Lung microvascular endothelial cell (primary cell): ENCODE measurements around the gene IGF2R. TPM values are rescaled to one million over a fixed set of nuclear protein-coding genes. Genes with fewer than 3 reads are reported as not detected.

ENCODE experiments used
- DNase-seq, 2 donors: peaks; one replicate each; pipeline versions ENCODE4 v3.0.0 to v3.0.0-alpha.2; 2010; ENCODE audit warnings: low read depth in 2 of 2
- total RNA-seq: library from RNA; depleted of rRNA; stranded (reverse); fragments of >200 nt; gene quantifications from 2 replicates; pipeline ENCODE4 v1.2.1, GENCODE V29; 2014

The IGF2R gene
- total RNA-seq, 1 donor from 2014 or later: 93.7 TPM

DNA sequence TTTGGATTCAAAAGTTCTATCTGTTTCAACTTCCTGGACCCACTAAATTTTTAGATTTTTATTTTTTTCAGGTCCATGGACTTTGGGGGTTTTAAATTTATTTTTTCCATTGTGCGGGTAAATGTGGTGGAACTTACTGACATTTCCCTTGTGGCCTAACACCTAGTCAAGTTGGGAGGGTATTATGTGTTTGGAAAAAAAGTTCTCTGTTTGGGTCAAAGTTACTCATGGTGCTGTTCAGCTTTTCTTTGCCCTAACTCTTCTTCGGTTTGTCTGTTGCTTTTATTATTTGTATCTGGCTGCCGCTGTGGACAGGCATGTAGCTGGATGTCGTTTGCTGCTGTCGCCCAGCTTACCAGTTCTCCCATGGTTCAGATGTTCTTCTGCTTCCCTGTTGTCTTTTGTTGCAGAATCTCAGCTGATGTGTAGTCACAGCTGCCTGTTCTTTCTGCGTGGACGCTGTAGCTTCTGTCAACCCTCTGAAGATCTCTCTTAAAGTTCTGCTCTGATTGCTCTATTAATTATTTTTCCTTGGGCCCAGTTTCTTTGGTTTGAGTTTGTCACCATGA lies 7.9 kb downstream of the IGF2R start:
- no peak for DNase-seq

DNA sequence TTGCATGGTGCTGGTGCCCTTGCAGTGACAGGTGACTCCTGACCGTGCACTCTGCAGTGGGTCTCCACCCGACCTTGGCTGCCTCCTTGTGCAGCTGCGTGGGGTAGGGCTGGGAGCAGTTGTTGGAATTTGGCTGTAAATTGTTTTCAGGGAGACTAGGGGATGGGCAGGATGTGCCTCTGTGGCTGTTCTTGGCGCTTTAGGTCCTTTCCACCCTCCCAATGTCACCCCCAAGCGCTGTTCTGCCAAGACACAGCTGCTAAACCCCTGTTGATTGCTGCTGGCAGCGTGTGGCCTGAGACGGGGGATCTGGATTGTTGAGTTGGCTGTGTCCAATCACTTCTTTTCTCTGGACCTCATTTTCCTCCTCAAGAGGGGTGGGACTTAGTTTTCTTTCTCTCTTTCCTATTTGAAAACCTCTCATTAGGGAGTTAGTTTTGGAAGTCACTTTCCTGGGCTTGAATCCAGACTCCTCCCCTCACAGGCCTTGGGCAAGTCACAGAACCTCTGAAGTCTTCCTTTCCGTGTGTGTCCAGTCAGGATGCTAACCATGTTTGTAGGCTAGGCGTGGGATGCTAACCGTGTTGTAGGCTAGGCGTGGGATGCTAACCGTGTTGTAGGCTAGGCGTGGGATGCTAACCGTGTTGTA lies 8.5 kb downstream of the IGF2R start:
- DNase-seq: no peak

DNA sequence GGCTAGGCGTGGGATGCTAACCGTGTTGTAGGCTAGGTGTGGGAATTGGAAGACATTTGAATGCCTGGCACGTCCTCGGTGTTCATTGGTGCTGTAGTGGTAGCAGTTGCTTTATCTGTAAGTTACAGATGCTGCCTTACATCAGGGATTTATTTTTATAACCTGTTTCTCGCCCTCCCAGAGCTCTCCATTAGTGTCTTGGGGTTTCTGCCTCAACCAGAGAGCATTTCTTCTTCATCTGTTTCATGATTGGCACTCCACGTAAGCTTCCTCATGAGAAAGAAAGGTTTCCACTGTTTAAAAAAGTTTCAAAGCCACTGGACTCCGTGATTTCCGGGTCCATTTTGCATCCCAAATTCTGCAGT lies 9.0 kb downstream of the IGF2R start:
- no peak for DNase-seq

DNA sequence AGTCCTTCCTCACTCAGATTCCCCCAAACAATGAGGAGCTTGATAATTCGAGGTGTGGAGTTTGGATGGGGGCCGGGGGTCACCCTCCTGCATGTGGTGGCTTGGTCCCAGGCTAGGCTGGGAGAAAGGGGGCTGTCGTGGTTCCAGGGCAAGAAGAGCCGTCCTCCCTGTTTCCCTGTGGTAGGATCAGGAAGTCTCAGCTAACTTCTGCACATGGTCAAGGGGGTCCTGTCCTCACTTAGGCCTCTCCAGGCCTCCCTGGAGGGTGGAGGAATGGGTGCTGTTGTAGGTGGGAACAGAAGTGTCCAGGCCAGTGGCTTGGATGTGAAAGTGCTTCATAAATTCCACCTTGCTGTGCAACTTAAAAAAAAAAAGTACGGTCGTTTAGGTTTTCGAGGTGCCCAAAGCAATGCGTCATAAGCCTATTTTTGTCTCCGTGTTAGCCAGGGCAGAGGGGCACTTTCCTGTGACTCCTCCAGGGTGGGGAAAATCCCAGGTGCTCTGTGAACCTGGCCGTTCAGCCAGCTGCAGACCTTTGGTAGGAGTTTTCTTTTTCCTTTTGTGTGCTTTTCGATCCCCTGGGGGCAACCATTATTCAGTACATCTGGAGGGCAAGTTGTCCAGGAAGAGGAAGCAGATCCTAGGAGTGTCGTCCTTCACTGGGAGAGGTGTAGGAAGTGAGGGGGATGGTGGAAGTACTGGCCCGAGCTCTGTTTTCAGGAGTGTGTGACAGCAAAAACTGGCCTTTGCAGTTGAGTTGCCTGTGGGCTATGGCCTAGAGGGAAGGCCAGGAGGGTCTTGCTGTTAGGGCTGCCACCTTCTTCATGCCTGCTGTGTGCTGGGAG lies 9.6 kb downstream of the IGF2R start:
- peak; percentile 24 for DNase-seq

DNA sequence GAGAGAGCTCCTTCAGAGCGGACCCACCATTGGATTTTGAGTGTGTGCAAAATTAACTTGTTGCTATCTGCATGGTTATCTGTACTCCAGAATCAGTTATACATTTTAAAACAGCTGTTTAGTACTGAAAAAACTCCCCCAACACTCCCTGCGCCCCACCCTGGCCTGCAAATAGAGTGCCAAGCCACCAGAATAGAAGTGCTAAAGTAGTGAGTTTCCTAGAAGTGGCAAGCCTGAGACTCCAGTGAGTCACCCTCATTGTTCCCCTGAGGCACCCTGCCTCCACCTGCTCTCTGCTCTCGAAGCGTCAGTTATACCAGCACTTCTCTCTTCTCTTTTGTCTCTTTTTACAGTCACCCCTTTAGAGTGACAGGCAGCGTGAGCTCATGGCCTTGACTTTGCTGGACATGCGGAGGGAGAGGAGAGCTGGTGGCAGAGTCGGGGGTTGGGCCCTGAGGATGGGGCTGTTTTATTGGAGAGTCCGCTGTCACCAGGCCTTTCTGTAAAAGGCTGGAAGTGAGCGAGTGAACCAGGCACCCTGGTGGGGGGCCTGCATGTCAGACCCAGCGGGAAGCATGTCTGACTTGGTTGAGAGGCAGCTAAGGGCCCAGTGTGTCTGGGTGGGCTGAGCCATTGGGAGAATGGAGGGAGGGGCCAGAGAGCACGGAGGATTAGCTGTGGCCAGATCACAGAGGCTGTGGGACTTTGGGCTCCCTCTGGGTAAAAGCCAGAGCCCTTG lies 10.4 kb downstream of the IGF2R start:
- DNase-seq: peak in 1 of 2 donors; percentile 74

DNA sequence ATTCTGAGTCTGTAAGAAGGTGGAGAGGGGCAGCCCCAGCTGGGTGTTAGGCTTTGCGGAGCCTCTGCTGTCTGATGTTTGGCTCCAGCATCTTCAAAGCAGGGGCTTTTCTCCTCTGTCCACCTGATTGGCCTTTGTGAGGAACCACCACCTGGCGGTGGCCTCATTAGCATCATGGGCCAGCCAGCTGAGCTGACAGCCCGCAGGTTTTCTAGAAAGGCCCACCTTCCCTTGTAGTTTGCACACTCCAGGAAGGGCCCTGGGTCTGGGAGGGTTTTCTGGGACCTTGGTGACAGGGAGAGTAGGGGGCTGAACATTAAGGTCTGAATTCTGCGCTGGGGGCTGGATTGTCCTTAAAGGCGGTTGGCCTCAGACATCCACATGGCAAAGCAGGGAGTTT lies 11.6 kb downstream of the IGF2R start:
- no peak for DNase-seq

DNA sequence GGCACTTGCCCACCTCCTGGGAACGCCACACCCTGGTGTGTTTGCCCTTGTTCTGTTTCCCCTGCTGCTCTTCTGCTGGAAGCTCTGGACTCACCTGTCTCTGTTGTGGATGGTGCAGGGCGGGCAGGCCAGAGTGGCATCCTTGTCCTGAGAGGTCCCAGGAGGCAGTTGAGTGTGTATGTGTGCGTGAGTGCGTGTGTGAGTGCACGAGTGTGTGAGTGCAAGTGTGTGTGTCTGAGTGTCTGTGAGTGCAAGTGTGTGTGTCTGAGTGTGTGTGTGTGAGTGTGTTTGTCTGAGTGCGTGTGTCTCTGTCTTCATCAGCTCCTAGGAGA lies 12.2 kb downstream of the IGF2R start:
- peak in 1 of 2 donors; percentile 36 for DNase-seq

DNA sequence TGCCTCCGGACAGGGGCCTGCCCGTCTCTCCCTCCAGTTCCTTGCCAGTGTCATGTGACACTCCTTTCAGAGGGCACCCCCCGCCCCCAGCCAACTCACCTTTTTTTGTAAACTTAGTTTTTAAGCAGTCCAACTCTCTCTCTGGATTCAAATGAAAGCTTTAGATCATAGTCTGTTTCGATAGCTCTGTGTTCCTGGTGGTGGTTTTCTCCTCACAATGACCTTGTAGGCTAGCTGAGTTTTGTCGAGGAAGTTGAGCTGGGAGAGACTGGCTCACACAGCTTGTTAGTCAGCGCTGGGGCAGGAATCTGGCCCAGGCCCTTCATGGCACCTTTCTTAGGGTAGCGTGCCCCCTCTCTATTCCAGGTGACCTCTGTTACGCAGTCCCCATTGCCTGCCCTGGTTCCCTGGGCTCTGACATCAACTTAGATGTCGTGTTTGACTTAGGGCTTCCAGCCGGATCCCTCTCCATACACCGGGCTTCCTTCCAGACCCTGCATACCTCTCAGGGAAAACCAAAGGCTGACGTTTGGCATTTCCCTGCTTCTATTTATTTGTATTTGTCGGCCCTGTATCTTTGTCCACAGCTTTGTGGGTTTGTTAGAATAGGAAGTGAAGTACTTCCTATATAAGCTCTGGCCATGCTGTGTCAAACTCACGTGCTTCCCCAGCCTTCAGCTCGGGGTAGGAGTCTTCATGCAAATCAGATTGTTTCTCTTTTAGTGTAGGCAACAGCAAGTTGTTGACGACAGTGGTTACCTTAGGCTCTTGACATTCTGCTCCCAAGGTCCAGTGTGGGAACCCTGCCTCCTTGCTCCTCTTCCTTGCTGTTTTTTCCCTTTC lies 12.7 kb downstream of the IGF2R start:
- DNase-seq: peak; percentile 93 to 97

DNA sequence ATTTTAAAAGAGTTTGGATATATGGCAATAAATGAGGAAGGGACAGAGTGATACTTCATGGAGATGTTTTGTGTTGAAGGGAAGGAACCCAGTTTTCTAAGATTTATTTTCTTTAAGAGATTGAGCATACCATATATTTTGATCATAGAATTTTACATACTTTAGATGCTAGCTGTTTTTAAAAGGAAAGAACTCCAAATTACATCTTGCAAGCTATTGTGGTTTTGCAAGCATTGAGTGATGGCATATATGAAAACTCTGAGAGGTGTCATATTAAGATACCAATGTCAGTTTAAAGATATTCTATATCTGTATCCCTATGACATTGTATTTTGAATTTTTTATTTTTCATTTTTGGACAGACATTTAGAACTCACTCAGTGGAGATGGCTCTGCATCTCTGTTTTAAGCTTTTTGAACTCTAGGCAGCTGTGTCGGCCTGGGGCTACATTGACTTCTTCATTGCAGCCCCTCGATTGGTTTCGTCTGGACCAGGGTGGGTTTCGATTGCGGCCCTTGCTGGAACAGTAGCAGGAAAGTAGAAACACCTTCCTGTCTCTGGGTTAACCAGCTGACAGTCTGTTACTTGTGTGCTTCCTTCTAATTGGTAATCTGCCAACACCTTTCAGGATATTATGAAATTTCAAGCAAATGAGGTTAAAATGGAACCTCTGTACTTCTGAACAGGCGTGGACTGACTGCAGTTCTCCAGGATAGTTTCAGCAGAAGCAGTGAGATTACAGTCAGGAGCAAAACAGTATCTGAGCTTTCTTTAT lies 14.0 kb downstream of the IGF2R start:
- peak; percentile 29 to 79 for DNase-seq

DNA sequence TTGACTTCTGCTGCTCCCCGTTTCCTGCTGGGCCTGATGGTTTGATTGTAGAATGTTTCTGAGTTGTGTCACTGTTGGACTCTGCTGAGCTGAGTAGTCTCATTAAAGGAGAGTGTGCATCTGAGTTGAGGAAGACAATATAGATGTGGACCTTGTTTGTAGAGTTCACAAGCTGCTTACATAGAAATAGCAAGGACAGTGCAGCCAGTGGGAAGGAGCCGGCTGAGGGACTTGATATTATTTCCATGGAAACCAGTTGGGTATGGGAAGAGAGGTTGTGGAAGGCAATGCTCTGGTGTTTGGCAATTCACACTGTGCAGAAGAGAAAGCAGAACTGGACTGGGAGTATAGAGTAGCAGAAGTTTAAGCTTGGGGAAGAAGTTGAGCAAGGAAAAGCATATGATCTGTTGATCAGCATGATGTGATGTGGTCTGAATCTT lies 14.8 kb downstream of the IGF2R start:
- DNase-seq: peak in 1 of 2 donors; percentile 34

DNA sequence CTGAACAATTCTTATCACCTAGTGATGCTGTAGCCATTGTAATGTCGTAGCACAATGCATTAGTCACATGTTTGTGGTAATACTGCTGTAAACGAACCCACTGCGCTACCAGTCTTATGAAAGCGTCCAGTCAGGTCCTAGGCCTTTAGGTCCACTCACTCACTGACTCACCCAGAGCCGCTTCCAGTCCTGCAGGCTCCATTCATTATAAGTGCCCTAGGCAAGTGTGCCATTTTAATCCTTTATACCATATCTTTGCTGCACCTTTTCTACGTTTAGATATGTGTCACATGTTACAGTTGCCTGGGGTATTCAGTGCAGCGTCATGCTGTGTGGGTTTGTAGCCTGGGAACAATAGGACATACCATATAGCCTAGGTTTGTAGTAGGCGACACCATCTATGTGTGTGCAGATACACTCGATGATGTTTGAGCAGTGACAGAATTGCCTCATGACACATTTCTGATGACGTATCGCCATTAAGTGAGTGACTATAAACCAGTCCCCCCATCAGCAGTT lies 15.4 kb downstream of the IGF2R start:
- peak in 1 of 2 donors; percentile 75 for DNase-seq

DNA sequence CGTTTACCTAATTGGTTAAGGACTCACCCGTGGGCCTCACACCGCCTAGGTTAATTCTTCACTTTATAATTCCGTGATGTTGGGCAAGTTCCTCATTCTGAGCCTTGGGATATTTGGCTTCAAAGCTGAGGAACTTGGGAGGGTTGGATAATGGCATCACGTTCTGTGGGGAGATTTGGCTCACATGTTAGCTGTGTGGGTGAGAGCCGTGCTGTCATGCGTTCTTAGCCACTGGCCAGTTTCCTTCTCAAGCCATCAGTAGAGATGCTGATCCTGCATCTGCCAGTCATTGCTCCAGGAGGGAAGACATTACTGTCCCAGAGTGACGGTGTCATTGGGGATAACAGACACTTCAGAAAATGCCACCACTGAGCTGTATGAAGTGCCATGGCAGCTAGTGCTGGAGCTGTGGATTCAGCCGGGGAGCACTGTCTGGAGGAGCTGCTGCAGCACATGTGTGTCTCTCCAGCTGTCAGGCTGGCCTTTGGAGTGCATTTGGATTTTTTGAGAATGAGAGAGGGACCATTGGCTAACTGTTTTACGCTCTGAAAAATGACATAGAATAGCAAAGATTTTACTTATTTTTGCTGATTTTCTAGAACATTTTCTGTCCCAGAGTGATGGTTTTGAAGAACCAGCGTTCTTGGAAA lies 16.5 kb downstream of the IGF2R start:
- DNase-seq: no peak

DNA sequence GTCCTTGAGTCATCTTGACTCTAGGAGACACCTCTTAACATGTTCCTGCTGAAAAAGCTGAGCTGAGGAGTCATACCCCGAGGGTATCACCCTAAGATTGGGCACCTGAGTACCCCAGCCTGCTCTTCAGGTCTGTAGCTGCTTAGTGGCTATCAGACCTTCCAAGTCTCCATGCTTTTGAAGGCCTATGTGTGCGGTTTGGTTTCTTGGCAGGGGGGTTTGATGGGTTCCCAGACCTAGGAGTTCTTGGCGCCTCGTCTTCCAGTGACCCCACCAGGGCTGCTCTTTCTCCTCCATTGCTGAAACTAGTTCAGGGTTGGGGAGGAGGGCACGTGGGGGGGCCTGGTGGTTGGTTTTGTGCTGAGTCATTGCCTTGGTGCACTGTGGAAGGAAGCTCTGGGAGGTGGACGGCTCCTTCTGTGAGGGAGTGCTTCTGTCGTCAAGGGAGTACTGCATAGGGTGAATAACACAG lies 20.1 kb downstream of the IGF2R start:
- no peak for DNase-seq

DNA sequence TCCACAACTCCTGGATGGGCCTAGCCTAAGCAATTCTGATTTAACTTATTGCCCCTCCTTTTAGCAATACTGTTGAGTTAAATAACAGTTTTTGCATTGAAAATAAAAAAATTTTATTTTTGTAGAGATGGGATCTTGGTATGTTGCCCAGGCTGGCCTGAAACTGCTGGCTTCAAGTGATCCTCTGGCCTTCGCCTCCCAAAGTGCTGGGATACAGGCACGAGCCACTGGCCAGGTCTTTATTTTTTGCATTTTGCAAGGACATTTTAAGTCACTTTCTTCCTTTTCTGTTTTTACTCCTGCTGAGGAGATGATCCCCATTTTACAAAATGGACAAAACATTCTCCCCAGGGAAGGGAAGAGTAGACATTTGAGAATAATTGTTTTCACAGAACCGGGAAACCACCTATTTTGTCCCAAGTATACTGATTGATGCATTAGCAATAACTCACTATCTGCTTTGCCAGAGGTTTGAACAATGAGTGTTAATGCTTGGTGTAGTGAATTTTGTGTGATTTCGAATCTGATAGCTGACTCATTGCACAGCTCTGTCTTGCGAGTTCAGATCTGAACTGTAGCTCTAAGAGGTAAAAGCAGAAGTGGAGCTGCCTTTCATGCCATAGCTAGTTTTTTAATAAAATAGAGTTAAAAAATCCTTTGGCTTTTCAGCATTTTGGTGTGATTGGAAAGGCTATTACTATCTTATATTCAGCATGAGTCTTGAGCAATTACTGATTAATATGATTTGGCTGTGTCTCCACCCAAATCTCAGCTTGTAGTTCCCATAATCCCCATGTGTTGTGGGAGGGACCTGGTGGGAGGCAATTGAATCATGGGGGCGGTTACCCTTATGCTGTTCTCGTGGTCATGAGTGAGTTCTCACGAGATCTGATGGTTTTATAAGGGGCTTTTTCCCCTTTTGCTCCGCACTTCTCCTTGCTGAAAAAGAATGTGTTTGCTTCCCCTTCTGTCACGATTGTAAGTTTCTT lies 20.9 kb downstream of the IGF2R start:
- DNase-seq: no peak

DNA sequence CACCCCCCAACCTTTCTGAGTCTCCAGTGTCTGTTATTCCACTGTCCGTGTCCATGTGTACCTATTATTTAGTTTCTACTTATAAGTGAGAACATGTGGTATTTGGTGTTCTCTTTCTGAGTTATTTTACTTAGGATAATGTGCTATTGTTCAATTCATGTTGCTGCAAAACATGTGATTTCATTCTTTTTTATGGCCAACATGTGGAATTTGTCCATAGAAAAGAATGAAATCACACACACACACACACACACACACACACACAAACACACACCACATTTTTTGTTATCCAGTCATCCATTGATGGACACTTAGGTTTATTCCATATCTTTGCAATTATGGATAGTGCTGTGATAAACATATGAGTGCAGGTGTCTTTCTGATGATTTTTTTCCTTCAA lies 23.5 kb downstream of the IGF2R start:
- DNase-seq: no peak

DNA sequence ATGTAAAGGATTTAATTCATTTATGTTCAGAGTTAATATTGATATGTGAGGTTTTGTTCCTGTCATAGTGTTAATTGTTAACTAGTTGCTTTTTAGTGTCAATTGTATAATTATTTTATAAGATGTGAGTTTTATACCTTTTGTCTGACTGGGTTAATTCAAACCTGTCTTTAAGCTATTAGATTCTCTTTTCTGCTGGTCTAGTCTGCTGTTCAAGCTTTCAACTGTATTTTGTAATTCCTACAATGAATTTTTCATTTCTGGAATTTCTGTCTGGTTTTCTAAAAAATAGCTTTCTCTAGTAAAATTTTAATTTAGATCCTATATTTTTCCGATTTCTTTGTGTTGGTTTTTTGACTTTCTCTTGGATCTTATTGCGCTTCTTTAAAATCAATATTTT lies 26.5 kb downstream of the IGF2R start:
- no peak for DNase-seq

DNA sequence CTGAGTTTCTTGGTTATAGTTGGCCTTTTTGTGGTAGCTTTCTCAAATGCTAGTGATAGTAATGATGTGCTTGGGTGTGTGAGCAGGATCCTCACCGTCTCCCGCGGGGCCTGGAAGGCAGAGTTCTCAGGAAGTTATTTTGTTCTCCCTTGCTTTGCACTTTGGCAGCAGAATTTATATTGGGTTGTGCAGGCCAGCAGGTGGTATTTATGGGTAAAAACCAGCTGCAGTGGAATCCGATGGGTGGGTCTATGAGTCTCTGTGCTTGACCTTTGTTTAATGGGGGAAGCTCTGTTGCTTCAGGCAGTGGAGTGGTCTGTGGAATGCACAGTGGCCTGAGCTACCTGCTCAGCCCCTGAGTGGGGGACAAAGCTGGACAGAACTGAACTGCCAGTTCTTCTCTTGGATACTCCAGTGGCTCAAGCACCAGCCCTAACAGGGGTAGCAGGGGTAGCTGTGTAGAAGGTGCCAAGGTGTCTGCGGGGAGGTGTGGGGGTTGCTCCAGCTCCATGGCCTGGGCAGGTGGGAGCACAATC lies 27.3 kb downstream of the IGF2R start:
- no peak for DNase-seq
